ENCODE results near the gene FAIM2.
A peak's percentile ranks its signal among the peaks of the same experiment; 100 is the strongest.

The FAIM2 gene

DNA sequence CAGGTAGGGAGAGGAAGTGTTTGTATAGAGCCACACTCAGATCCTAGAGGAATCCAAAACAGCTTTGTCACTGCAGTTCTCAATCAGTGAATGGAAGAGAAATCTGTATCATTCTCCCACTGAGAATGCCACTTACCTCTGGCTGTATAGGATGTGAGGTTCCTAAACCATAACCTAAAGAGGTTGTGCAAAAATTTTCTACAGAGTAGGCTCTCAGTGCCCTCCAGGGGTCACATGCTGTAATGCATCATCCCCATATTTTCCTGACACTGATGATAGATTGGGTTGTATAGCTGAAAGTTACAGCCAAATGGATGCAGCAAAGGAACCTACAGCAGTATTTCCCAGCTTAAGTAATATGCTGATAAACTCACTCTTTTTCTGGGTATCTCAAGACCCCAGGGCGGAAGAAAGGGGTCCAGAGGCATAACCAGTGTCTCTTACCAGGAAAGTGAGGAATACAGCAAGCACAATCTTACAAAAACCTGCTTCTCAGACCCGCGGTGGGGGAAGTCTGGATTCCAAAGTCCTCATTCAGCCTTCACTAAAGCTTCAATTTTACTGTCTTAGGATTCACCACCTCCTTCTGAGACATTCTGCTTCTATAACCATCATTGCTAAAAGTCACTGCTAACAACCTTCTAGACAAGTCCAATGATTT, 64.6 kb downstream of the FAIM2 start:
- TF ChIP-seq, protein P1, sequence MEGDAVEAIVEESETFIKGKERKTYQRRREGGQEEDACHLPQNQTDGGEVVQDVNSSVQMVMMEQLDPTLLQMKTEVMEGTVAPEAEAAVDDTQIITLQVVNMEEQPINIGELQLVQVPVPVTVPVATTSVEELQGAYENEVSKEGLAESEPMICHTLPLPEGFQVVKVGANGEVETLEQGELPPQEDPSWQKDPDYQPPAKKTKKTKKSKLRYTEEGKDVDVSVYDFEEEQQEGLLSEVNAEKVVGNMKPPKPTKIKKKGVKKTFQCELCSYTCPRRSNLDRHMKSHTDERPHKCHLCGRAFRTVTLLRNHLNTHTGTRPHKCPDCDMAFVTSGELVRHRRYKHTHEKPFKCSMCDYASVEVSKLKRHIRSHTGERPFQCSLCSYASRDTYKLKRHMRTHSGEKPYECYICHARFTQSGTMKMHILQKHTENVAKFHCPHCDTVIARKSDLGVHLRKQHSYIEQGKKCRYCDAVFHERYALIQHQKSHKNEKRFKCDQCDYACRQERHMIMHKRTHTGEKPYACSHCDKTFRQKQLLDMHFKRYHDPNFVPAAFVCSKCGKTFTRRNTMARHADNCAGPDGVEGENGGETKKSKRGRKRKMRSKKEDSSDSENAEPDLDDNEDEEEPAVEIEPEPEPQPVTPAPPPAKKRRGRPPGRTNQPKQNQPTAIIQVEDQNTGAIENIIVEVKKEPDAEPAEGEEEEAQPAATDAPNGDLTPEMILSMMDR (conservative IDR thresholded peaks at IDR 0.05): peak; percentile 82

DNA sequence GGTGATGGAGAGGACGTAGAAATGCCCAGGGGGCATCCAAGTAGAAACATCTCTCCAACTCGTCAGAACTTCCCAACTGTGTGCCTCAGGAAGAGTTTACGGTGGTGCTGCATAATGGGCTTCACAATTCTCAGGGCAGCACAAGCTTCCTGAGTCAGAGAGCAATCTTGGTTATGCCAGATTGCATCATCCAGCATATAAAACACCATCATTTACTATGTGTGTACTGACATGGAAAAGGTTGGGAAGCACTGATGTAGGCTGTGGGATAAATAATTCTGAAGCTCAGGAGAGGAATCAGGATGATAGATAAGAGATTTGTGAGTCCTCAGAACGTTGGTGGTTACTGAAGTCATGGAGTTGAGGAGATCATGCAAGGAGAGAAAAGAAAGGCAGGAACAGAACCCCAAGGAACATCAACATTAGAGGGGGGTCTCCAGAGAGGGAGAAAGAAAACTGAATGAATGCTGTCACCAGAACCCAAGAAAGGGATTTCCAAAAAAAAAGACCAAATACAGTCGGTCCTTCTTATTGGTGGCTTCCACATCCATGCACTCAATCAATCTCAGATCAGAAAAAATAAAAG, 70.8 kb downstream of the FAIM2 start:
- H3K27ac ChIP-seq: no peak overlapping the region
- TF ChIP-seq, protein P1 (conservative IDR thresholded peaks at IDR 0.05): no peak

More for the DNA sequence above, 64.6 kb downstream of the FAIM2 start:
- H3K27ac ChIP-seq: no peak overlapping the region

DNA sequence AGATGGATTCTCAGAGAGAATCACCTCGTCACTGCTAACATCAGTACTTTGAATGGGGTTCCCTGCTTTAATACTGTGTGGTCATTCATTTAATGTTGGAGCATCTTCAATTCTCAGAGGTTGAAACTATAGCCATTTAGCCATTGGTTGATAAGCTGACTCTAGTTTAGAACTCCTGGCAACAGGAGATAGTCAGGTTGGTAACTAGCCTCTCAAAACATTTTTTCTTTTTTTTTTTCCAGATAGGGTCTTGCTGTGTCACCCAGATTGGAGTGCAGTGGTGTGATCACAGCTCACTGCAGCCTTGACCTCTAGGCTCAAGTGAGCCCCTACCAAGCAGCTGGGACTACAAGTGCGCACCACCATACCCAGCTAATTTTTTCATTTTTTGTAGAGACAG, 72.0 kb downstream of the FAIM2 start:
- TF ChIP-seq, protein P1 (conservative IDR thresholded peaks at IDR 0.05): no peak
- no peak overlapping the region for H3K27ac ChIP-seq

DNA sequence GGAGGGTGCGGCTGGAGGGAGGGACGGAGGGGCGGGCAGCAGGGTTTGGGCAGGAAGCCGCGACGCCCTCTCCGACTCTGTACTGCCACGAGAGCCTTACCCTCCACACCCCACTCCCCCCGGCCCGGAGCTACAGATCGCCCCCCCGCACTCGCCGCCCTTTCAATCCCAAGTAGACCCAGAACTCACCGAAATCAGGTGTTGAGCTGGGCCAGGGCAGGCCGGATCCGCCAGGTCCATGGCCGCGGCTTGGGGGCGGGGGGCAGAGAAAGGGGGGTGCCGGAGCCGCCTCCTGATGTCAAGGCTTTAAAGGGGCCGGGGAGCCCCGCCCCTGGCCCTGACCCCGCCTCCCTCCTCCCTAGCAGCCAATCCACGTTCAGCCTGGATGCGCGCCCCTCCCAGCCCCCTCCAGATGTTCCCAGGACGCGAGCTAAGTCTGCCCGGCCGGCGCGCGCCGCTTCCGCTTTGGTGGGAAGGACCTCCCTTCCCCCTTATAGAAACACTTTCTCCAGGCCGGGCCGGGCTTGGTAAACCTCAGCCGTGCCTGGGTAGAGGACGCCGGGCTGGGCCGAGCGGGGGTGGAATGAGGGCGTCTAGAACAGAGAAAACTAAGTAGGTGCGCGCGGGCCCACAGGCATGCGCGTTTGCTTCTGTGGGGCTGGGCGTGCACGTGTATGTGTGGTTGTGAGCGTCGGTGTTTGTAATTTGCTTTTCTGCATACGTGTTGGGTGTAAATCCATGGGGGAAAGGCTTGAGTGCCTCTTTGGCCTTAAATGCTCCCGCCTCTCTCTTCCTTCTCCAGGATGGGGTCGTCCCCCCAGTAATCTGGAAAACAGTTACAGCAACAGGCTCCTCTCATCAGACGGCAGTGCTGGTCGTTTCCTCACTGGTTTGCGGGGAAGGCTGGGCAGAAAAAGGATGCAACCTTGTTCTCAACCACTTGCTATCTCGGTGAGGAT, 75.3 kb downstream of the FAIM2 start, which contains the start of gene NCKAP5L:
NCKAP5L (minus strand) TSS at position 281 of the 959 bp plus-strand sequence. CDS start 24,369 bp downstream, outside the sequence.
- TF ChIP-seq, protein P1 (conservative IDR thresholded peaks at IDR 0.05): no peak
- peak within 1 kb of the TSS; percentile 76 for H3K27ac ChIP-seq

DNA sequence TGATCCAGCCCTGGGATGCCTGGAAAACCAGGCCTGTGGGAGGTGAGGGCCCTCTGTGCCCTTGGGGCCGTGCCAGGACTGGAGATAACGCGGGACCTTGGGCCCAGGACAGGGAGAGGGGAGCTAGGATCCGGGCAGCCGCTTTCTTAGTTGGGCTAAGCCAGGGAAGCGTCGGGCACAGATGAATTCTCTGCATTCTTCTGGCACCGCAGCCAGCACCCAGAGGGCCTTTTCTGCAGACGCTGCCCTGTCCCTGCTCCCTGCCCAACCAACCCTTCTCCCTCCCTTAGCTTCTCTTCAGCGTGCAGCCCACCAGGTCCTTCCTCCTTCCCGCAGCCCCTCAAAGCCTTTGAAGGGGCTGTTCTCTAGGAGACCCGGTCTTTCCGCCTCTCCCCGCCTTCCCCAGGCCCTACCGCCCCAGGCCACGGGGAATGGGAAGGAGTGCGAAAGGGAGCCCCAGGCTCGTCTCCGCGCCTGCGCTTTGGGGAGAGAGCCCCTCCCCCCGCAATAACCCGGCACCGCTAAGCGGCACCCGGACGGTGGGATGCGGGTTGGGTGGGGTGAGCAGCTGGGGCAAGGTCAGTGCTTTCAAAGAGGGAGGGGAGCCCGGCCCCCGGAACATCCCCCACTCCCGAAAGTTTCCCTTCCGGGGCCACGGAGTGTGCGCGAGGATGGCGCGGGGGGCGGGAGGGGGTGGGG, 76.2 kb downstream of the FAIM2 start:
- peak overlapping the region; percentile 76; the same call in 1 of the 2 replicates for H3K27ac ChIP-seq
- TF ChIP-seq, protein P1 (conservative IDR thresholded peaks at IDR 0.05): no peak

DNA sequence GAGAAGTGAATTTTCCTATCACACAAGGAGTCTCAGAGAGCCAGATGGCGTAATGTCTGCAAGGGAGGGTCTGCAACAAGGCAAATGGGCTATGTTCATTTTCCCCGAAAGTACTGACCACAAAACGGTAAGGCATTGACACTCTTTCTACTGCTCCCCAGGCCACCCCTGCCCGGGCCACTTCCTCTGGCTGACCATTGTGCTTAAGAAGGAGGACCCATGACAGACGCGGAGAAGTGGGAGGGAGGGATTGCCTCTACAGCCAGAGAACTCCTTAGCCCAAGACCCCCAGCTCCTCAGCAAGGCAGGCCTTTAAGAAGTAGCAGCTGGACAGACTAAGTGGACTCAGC, 76.7 kb downstream of the FAIM2 start:
- peak overlapping the region; percentile 76; the same call in 1 of the 2 replicates for H3K27ac ChIP-seq
- TF ChIP-seq, protein P1 (conservative IDR thresholded peaks at IDR 0.05): no peak
